Measurements from ENCODE around the gene GSDMA.

GRCh38 chr17:39928858-39929645, 33.8 kb upstream of the GSDMA start:
- no peak for TF ChIP-seq CTCF (IDR thresholded peaks at IDR 0.05; ENCODE audit: insufficient read depth, low read depth, low read length)
- no peak for TF ChIP-seq EZH2 (IDR thresholded peaks at IDR 0.05; ENCODE audit: insufficient read depth, low read length)

Measured in astrocyte (in vitro differentiated cells and primary cell).